GM21515 (cell line): ENCODE results near the gene CHRNB1.
"Not testable (repeated sequence)": the region's sequence is repeated elsewhere in the genome, so short reads cannot be mapped to it uniquely, and the experiment has no call there.

Experiments
- ATAC-seq: cut with Tn5 transposase; IDR thresholded peaks from one replicate; pipeline ENCODE4 v1.9.1; 2021; ENCODE audit not compliant: unreplicated experiment

CHRNB1 gene

GRCh38 chr17:7482742-7483088, 37.9 kb downstream of the CHRNB1 start:
- ATAC-seq: not testable (repeated sequence)

GRCh38 chr17:7483255-7484066, 38.6 kb downstream of the CHRNB1 start:
- ATAC-seq: peak; percentile 29

GRCh38 chr17:7484067-7484918, 39.4 kb downstream of the CHRNB1 start, which contains the start of gene POLR2A:
Gene POLR2A, plus strand, starts transcription at chr17:7484366.
- peak; percentile 66 for ATAC-seq

GRCh38 chr17:7484919-7485377, 40.1 kb downstream of the CHRNB1 start:
- peak; percentile 2 for ATAC-seq

- ATAC-seq: no peak
Observed at GRCh38 chr17:7486181-7486580, 41.3 kb downstream of the CHRNB1 start.

- ATAC-seq: no peak
Observed at GRCh38 chr17:7490144-7490543, 45.3 kb downstream of the CHRNB1 start.

- ATAC-seq: no peak
Observed at GRCh38 chr17:7491583-7491982, 46.7 kb downstream of the CHRNB1 start.

GRCh38 chr17:7493941-7494340, 49.1 kb downstream of the CHRNB1 start:
- ATAC-seq: no peak

- ATAC-seq: no peak
Observed at GRCh38 chr17:7495906-7496434, 51.1 kb downstream of the CHRNB1 start.

GRCh38 chr17:7496470-7497183, 51.8 kb downstream of the CHRNB1 start:
- ATAC-seq: no peak

- ATAC-seq: no peak
Observed at GRCh38 chr17:7497228-7497627, 52.4 kb downstream of the CHRNB1 start.

- ATAC-seq: no peak
Observed at GRCh38 chr17:7497636-7498035, 52.8 kb downstream of the CHRNB1 start.

GRCh38 chr17:7499161-7499560, 54.3 kb downstream of the CHRNB1 start:
- no peak for ATAC-seq

- no peak for ATAC-seq
Observed at GRCh38 chr17:7501729-7502128, 56.9 kb downstream of the CHRNB1 start.

GRCh38 chr17:7502171-7502847, 57.4 kb downstream of the CHRNB1 start:
- ATAC-seq: no peak

GRCh38 chr17:7502987-7503386, 58.1 kb downstream of the CHRNB1 start:
- no peak for ATAC-seq

GRCh38 chr17:7503521-7503920, 58.7 kb downstream of the CHRNB1 start:
- ATAC-seq: no peak
